ENCODE data around the gene TMEM82.
A peak's percentile ranks its signal among the peaks of the same experiment; 100 is the strongest.
"Not testable (repeated sequence)": the region's sequence is repeated elsewhere in the genome, so short reads cannot be mapped to it uniquely, and the experiment has no call there.

TMEM82 gene
- 0 to 0.11 (median 0.07) reads per million in 3 experiments for total RNA-seq

DNA sequence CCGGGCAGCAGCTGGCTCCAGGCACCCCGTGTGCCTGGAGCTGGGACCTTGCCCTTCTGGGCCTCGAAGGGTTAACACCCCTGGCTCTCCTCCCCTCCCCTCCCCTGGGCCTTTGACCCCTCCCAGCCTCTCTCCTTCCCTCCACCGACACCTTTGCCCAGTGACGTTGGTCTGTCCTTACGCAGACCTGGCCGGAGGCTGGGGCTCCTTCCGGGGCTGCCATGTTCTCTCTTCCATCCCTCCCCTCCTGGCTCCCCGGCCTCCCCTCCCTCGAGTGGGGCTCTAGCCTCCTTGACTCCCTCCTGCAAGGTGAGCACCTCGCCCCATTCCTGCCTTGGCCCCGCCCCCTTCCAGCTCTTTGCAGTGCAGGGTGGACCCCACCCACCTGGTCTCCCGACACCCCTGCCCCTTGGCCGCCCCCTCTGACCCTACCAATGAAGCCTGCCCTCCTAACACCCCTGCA is at the start of gene TMEM82:
TSS of gene TMEM82 (plus strand) at position 161 of the 463 bp plus-strand sequence. CDS start at position 222, 61 bp downstream.
- DNase-seq, result no peak

DNA sequence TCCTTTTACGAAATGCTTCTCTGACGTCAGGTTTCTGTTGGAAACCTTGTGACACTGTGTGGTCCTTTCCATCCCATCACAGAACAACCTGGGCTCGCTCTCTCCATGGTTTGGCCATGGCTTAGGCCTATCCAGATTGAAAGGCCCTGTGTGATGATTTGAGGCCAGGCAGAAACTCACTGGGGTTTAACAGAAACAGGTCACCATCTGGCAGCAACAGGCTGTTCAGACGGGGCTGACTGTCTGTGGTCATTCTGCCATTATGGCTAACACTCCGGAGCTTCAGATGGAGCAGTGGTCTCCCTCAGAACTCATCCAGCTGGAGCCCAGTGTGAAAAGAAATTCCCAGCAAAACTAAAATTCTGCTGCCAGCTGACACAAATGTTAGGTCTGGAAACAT is 48.9 kb upstream of the TMEM82 start:
- no peak for DNase-seq

DNA sequence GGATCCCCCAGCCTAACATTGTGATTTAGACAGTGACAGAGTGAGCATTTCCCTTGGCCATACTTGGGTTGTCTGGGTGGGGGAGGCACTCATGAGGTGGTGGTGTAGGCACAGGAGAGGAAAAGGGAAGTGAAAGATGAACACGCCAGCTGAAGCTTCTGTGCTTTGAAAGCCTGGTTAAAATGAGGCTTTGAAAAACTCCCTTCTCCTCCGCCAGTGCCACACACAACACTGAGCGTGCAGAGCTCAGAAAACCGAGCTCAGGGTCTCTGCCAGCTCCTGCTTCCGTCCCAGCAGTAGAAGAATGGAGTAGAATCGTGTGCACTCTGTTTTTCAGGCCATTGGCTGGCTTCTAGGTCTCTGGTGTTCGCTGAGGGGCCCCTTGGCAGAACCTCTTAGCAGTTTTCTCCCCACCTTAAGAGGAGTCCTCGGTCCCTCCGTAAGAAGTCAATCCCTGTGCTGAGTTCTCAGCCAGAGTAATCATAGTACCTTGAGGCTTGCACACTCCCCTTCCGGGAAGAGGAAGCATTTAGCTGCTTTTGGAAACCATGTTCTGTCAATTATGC is 45.3 kb upstream of the TMEM82 start:
- peak; percentile 30 for DNase-seq

DNA sequence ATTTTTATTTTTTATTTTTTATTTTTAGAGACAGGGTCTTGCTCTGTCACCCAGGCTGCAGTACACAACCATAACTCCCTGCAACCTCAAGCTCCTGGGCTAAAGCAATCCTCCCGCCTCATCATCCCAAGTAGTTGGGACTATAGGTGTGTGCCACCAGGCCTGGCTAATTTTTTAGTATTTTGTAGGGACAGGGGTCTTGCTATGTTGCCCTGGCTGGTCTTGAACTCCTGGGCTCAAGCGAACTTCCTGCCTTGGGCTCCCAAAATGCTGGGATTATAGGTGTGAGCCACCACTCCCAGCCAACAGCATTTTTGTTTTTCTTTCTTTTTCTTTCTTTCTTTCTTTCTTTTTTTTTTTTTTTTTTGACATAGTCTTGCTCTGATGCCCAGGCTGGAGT is 44.1 kb upstream of the TMEM82 start:
- no peak for DNase-seq

DNA sequence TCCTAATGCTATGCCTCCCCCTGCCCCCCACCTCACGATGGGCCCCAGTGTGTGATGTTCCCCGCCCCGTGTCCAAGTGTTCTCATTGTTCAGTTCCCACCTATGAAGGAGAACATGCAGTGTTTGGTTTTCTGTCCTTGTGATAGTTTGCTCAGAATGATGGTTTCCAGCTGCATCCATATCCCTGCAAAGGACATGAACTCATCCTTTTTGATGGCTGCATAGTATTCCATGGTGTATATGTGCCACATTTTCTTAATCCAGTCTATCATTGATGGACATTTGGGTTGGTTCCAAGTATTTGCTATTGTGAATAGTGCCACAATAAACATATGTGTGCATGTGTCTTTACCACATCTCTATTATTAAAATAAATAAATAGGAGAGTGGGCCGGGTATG is 43.0 kb upstream of the TMEM82 start:
- not testable (repeated sequence) for DNase-seq

DNA sequence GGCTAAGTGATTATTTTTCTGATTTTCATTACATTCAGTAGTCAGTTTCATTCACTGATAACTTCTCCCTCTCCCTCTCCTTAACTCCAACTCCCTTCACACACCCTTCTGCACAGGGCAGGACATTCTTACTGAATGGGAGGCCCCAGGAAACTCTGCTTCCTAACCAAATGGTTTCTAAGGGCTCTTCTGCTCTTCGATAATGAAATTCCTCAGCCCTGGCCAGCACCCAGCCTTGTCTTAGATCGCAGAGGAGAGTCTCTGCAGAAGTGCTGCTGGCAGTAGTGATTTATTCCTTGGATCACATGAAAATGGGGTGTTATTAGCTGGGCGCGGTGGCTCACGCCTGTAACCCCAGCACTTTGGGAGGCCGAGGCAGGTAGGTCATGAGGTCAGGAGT is 41.8 kb upstream of the TMEM82 start:
- no peak for DNase-seq

DNA sequence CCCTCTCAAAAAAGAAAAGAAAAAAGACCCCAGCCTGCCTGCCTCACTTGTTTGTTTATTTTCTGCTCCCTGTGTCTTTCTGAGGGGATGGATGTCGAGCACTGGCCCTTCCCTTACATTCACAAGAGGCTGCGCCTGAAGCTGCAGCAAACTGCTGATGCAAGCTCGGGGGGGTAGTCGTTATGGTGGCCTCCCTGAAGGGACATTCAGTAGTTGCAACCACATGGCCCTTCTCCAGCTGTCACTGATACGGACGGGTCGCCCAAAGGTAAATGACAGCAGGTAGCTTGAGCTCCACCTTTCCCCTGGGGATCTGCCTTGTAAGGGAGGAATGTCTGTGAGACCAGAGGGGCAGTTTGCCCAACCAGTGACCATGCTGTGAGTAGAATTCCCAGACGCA is 40.5 kb upstream of the TMEM82 start:
- DNase-seq, result no peak

DNA sequence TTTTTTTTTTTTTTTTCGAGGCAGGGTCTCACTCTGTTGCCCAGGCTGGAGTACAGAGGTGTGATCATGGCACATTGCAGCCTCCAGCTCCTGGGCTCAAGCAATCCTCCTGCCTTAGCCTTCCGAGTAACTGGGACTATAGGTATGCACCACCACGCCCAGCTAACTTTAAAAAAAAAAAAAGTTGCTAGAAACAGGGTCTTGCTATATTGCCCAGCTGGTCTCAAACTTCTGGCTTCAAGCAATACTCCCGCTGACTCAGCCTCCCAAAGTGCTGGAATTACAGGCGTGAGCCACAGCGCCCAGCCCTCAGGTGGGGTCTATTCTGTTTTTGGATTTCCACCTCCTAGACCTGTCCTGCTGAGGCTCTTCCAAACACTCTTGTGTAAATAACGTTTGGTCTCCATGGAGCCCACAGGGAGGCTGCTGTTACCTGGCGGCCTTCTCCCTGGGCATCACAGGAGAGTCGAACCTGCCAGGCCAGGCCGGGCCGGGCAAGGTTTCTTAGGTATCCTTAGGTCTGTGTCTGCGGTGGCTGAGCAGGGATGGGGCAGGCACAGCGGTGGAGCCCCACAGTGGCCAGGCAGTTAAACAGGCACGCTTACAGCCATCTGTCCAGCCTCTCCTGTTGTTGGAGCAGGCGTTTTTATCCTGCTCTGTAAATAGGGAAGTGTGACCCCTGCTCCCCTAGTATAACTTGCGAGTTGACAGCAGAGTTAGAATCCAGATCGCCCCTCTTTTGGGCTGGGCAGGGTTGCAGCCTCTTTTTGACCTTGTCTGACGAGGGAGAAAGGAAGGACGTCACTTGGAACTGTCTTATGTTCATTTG is 39.4 kb upstream of the TMEM82 start:
- DNase-seq, result no peak

DNA sequence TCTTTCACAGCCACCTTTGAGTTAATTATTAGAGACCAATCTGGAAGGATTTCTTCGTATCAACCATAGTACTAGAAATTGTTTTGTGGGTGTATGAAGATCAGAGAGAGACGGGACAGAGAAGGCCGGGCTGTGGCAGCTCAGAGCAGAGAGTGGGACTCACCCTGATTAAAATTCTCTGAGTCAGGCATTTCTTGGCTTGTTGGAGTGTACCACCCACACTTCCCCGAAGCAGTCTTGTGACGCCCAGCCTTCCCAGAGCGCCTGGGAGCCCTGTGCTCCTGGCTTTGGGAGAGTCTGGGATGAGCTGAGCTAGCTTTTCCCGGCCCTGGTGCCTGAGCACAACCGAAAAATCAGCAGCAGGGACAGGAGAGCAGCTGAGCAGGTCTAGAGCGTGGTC is 38.7 kb upstream of the TMEM82 start:
- DNase-seq, result no peak

DNA sequence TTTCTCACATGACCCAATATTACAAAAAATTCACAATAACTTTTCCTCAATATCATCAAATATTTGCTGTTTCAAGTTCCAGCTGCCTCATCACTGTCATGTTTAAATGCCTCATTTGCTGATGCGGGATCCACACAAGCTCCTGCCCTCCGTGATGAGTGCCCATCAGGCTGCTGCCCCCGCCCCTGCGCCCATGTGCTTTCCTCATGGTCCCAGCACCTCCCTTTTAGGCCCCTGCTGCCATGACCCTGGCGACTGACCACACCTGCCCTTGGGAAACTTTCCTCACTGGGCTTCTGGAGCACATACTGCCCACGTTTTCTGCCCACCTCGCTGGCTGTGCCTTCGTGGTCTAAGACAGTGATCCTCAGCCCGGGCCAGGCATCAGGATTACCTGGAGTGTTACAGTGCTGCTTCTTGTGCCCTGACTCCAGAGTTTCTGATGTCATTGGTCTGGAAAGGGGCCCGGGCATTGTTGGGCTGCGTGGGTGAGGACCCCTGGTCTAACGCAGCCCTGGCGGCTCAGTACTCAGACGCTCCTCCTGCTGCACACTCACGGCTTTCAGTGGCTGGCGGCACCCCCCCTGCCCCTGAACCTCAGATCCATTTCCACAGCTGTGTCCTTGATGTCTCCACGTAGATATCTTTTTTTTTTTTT is 37.6 kb upstream of the TMEM82 start:
- DNase-seq, result no peak

DNA sequence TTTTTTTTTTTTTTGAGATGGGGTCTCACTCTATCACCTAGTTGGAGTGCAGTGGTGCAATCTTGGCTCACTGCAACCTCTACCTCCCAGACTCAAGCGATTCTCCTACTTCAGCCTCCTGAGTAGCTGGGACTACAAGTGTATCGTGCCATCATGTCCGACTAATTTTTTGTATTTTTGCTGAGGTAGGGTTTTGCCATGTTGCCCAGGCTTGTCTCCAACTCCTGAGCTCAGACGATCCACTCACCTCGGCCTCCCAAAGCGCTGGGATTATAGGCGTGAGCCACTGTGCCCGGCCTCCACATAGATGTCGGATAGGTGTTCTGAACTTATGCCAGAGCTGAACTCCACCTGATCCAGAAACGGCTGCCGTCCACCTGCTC is 37.1 kb upstream of the TMEM82 start:
- no peak for DNase-seq

DNA sequence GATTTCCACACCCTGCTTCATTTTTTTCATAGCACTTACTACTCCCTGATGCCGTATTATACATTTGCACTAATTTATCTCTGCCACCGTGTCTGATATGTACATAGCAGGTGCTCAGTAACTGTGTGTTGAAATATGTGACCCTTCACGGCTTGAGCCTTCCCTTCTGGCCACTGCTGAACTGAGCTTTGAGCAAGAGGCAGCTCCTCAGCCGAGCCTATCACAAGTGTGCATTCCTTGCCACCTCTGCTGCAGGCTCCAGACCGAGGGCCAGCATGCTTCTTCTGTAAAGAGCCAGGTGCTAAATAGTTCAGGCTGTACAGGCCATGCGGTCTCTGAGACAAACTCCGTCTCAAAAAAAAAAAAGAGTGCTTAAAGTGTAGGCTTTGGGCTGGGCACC is 35.5 kb upstream of the TMEM82 start:
- no peak for DNase-seq

DNA sequence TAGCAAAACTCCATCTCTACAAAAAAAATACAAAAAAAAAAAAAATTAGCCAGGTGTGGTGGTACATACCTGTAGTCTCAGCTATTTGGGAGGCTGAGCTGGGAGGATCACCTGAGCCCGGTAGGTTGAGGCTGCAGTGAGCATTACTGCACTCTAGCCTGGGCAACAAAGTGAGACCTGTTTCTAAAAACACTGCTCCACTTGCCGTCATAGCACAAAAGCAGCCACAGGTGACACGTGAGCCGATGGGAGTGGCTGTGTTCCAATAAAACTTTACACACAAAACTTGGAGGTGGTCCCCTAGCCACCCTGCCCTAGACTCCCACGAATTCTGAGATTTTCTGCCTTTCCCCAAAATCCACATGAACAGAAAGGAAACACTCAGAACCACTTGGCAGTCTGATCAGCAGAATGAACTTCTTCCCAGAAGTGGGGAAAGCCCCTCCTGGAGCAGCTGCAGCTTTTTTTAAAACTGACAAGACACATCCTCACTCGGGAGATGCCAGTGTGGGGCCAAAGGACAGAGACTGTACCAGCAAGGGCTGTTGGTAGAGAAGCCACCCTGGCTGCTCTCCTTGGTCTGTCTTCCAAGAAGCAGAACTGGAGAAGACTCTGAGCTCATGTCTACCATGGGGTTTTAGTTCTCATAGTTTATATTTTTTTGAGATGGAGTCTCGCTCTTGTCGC is 34.9 kb upstream of the TMEM82 start:
- no peak for DNase-seq

DNA sequence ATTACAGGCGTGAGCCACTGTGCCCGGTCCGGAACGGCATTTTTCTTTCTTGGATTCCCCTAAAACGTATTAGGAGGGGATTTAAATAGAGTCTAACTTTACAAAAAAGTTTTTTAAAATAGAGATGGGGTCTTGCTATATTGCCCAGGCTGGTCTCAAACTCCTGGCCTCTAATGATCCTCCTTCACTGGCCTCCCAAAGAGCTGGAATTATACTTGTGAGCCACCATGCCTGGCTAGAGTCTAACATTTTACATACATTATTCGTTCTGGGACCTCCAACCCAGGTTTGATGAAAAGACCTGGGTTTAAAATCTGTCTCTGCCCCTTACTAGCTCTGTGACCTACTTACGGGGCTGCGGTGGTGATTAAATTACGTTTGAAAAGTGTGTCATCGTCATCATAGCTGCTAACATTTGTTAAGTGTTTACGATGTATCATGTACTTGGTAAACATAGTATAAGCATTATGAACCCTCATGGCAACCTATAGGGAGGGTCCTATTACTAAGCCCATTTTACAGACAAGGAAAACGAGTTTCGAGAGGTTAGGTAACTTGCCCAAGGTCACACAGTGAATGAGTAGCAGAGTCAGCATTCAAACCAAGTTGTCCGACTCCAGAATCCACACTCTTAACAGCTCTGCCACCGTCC is 33.7 kb upstream of the TMEM82 start:
- DNase-seq, result no peak

DNA sequence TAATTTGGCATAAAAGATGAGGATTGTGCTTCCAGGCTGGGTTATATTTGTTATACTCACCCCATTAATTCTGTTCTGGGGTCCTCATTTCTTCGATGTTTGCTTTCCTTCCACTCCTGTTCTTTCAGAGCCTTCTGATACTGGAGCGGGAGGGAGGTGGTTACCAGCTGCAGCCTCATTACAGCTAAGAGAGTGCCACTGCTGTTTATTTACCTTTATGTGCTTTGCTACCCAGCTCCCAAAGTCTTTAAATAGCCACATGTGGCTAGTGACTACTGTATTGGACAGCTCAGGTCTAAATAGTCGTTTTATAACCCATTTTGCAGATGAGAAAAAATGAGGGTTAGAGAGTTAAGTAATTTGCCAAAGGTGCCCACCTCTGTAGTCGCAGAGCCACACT is 33.1 kb upstream of the TMEM82 start:
- no peak for DNase-seq

DNA sequence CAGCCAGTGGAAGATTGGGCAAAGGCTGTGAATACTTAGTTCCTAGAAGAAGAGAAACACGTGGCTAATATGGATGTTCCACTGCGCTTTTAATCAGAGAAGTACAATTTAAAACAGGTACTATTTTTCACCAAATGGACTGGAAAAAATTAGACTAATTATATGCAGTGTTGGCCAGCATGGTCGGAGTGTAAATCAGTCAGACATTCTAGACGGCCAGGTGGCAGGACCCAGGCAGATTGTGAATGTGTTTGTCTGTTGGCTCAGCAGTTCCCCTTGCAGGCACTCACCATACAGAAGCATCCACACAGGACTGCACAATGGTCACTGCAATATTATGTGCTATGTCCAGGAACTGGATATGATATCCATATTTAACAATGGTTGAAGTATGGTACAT is 30.1 kb upstream of the TMEM82 start:
- DNase-seq, result no peak

DNA sequence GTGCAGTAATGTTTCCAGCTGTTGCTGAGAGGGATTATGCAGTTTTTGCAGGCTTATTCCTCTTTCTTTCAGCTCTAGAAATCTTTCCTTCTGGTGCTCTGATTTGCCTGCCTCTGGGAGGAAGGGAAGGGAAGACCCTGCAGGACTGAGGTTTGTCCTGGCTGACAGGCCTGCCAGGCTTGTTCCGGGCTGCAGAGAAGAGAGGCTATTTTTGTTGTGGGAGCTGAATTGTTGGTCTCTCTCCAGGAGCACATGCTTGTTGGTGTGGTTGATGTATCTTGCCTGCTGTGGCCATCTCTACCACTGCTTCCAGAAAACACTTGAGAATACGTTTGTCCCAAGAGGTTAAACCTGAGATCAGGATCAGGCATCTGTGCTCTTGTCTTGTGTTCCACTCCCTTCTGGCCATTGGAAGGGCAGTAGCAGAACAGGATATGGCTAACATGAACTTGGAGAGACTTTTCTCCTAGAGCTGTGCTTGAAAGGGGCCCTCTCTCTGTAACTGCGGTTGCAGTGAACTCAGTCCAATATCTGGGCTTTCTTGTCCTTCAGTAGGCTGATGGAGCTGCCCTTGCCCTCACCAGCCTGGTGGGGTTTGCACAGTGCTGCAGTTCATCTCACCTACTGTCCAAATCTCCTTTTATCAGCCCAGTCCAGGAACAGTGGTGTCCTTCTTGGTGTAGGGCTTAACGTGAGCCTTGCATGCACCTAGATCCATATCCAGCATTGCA is 27.7 kb upstream of the TMEM82 start:
- no peak for DNase-seq

DNA sequence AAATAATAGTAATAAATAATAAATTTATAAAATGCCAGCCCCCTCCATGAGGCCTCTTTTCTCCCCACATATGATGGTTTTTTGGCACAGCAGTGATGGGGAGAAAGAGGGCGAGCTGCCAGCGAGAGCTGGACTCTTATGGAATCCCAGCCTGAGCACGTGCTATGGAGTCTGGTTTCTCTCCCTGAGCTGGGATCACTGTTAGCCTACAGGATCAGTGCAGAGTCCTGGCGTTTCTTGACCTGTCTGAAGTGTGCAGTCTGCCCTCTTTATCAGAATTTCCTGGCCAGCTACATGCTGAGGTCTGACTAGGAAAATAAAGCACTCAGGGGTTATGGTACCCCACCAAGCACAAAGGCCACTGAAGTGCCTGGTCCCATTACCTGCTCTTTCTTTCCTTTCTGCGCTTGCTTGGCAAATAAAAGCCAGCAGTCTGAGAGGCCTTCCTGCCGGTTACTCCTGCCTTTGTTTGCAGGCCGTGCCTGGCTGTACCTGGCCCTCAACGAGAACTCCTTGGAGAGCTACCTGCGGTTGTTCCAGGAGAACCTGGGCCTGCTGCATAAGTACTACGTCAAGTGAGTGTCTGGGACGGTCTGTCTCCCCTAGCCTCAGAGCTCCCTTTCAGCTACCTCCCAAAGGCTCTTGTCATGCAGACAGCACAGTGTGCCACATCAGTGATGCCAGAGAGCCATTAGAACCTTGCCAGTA is 24.7 kb upstream of the TMEM82 start:
- no peak for DNase-seq

DNA sequence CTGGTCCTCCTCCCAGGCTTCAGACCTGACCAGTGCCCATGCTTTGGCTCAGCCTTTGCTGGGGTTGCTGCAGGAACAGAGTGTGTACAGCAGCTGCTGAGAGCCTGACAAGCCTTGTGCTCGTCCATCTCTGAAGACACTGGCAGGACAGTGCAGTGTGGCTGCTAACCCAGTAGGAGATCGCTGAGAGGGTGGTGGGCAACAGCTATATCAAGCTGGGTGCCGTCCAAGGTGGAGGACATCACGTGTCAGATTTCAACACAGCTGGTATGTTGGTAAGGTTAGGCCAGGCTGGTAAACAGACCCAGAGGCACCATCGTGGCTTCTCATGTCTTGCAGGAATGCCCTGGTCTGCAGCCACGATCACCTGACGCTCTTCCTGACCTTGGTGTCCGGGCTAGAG is 24.1 kb upstream of the TMEM82 start:
- no peak for DNase-seq

DNA sequence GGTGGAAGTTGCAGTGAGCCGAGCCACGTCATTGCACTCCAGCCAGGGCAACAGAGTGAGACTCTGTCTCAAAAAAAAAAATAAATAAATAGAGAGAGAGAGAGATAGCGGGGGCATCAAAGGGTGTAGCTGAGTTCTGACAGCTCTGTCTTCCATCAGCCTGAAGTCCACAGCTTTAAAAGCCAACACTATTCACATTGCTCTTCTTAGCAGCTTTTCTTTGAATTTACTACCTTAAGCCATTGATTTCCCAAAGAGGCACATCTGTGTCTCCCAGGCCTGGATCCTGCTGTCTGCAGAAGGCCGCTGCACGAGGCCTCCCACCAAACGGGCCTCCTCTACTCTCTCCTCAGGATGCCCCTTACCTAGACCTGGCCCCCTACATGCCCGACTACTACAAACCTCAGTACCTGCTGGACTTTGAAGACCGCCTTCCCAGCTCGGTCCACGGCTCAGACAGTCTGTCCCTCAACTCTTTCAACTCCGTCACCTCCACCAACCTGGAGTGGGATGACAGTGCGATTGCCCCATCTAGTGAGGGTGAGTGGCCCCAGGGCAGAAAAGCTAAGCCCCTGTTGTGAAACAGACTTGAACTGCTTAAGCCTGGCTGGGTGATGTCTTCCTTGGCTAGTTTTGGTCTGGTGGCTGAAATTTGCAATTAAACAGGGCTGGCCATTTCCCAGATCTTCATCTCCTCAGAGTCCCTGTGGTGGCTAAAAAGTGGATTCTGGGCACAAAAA is 22.7 kb upstream of the TMEM82 start:
- no peak for DNase-seq

DNA sequence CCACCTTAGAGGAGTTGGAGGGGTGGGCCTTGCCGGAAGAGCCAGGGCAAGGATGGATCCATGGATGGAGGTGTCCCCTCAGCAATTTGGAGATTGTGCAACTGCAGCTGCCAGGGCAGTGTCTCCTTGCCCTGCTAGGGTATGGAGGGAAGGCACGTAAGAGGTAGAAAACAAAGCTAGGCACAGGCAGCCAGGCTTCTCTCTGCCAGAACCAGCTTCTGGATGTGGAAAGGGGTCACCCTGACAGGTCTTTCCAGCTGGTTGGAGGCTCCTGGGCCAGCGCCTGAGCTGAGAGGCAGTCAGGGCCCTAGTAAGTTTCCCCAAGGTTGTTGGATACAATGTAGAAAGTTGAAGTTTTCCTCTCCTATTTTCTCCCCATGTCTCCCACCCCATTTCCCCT is 21.4 kb upstream of the TMEM82 start:
- DNase-seq, result no peak
